ENCODE results near the gene DISC1. TPM values are rescaled to one million over a fixed set of nuclear protein-coding genes. Genes with fewer than 3 reads are reported as not detected.

DISC1 gene
- total and polyA plus RNA-seq, 2 donors (not counting 3 experiments of a cell fraction or from before 2014, with no cell fraction given), result 3.3 to 14.7 TPM

- Histone ChIP-seq H3K9me1 (replicated peaks; ENCODE audit: control insufficient read depth, extremely low read depth, insufficient read depth, low read length) (no peaks in the 10 kb centered on the region), H3K4me2 (ENCODE audit: insufficient read depth, low read length) (no peak overlapping the region), H3K27ac (ENCODE audit: insufficient read depth, low read depth, low read length) (no peak overlapping the region), H3K36me3 (ENCODE audit: control insufficient read depth in 2 of 2, extremely low read depth in 1 of 2, insufficient read depth in 2 of 2, low read length in 2 of 2) (no peaks in the 10 kb centered on the region), H2AFZ (ENCODE audit: low read depth, low read length) (no peak overlapping the region), H3K27me3 (ENCODE audit: control insufficient read depth in 2 of 2, insufficient read depth in 2 of 2, low read length in 2 of 2) (peaks cover 16 to 17% of the 10 kb centered on the region in 2 experiments), H3K4me3 (replicated peaks in 1 of 3; ENCODE audit: insufficient read depth in 1 of 3, low read depth in 1 of 3, low read length in 3 of 3) (no peak overlapping the region), H3K79me2 (ENCODE audit: control insufficient read depth, insufficient read depth, low read length) (no peaks in the 10 kb centered on the region), H3K9me3 (replicated peaks; ENCODE audit: control insufficient read depth, insufficient read depth, low read length) (no peaks in the 10 kb centered on the region), H3K4me1 (ENCODE audit: control insufficient read depth, extremely low read depth, insufficient read depth, low read length) (no peaks in the 10 kb centered on the region), H4K20me1 (replicated peaks; ENCODE audit: control insufficient read depth, extremely low read depth, insufficient read depth, low read length) (no peaks in the 10 kb centered on the region), H3K9ac (replicated peaks; ENCODE audit: extremely low read depth, insufficient read depth, low read length) (no peak overlapping the region)
- ChIA-PET CTCF (interaction anchor here (0.9 to 1.7 kb wide), 3 partner anchors 10 to 194 kb away, joined by 3 to 4 read pairs (median 3); no protein-coding TSS in a partner anchor), POLR2A (no interaction called here)
- no TSS peak for BruUV-seq (replicated peaks)
- no peak for DNase-seq (ENCODE audit: low read depth, low spot score)
- FAIRE-seq, result no peak
- dilution Hi-C loops (cut with MboI; ENCODE audit: extremely low pct_ligation_motif_present, low sequenced_read_pairs), result no loop called here
- TF ChIP-seq EZH2 (IDR thresholded peaks at IDR 0.05; ENCODE audit: borderline replicate concordance, low read depth, low read length, severe bottlenecking), result no peak
- TF ChIP-seq JUN (IDR thresholded peaks at IDR 0.05; ENCODE audit: borderline replicate concordance, insufficient read depth, insufficient read length, low read depth), result no peak
- no peak for TF ChIP-seq GATA2 (IDR thresholded peaks at IDR 0.05; ENCODE audit: insufficient read depth, insufficient read length, low read depth, low read length)
- no peak for TF ChIP-seq POLR2AphosphoS5 (IDR thresholded peaks at IDR 0.05; ENCODE audit: insufficient read depth, low read depth, low read length)
- TF ChIP-seq MYC (IDR thresholded peaks at IDR 0.05; ENCODE audit: low read depth, low read length), result no peak
- TF ChIP-seq MAX (IDR thresholded peaks at IDR 0.05; ENCODE audit: insufficient read depth, insufficient read length), result no peak
- no peak for TF ChIP-seq CTCF (IDR thresholded peaks at IDR 0.05; ENCODE audit: extremely low read depth in 1 of 2, insufficient read depth in 1 of 2, low read depth in 1 of 2, low read length in 2 of 2)
- TF ChIP-seq POLR2A (IDR thresholded peaks at IDR 0.05; ENCODE audit: low read depth, low read length), result no peak
- no peak for TF ChIP-seq FOS (IDR thresholded peaks at IDR 0.05; ENCODE audit: borderline replicate concordance, insufficient read depth, low read length)
- intact Hi-C loops (cut with micrococcal nuclease), result no loop called here
Observed at GRCh38 chr1:231612393-231613089, 14.0 kb upstream of the DISC1 start.
